ENCODE data around the gene TRPM2. TPM values are rescaled to one million over a fixed set of nuclear protein-coding genes. Genes with fewer than 3 reads are reported as not detected.

TRPM2 gene
- total RNA-seq, 1 experiment from 2014 or later: not detected

GRCh38 chr21:44462086-44462833 is 108.8 kb downstream of the TRPM2 start:
- H3K4me1 ChIP-seq (replicated peaks; ENCODE audit: insufficient read depth): no peaks in the 10 kb centered on the region
- H3K4me3 ChIP-seq: no peak overlapping the region
- no TSS peak for BruUV-seq (replicated peaks)
- intact Hi-C loops (cut with micrococcal nuclease; ENCODE audit: unreplicated experiment): no loop called here
- H2AFZ ChIP-seq: no peak overlapping the region
- no peaks in the 10 kb centered on the region for H3K9me2 ChIP-seq (ENCODE audit: insufficient read depth)
- H4K20me1 ChIP-seq (ENCODE audit: insufficient read depth): no peaks in the 10 kb centered on the region
- CTCF ChIA-PET: interaction anchor here (0.6 kb wide), 1 partner anchor 9 kb away, joined by 3 read pairs; no protein-coding TSS in a partner anchor
- TF ChIP-seq CTCF (conservative IDR thresholded peaks at IDR 0.05) (no peak), EZH2 (IDR thresholded peaks at IDR 0.05; ENCODE audit: low read depth) (no peak)
- no peaks in the 10 kb centered on the region for H3K9me3 ChIP-seq (ENCODE audit: insufficient read depth, low read depth)
- POLR2A ChIA-PET (ENCODE audit: unreplicated experiment): no interaction called here
- no peaks in the 10 kb centered on the region for H3K36me3 ChIP-seq (ENCODE audit: low read depth)
- no peak for DNase-seq
- no peaks in the 10 kb centered on the region for H3K79me2 ChIP-seq (ENCODE audit: low read depth)
- H3K27me3 ChIP-seq (ENCODE audit: insufficient read depth, low read depth): peaks cover 38% of the 10 kb centered on the region
- H3K4me2 ChIP-seq: no peak overlapping the region
- H3K27ac ChIP-seq: no peak overlapping the region
- H3F3A ChIP-seq (ENCODE audit: insufficient read depth, low read depth): no peaks in the 10 kb centered on the region

- no peak overlapping the region for H3K4me2 ChIP-seq
- H4K20me1 ChIP-seq (ENCODE audit: insufficient read depth): no peaks in the 10 kb centered on the region
- TF ChIP-seq EZH2 (IDR thresholded peaks at IDR 0.05; ENCODE audit: low read depth) (no peak), CTCF (conservative IDR thresholded peaks at IDR 0.05) (no peak)
- ChIA-PET POLR2A (ENCODE audit: unreplicated experiment) (no interaction called here), CTCF (no interaction called here)
- intact Hi-C loops (cut with micrococcal nuclease; ENCODE audit: unreplicated experiment): no loop called here
- H3K4me1 ChIP-seq (replicated peaks; ENCODE audit: insufficient read depth): no peaks in the 10 kb centered on the region
- no peak overlapping the region for H2AFZ ChIP-seq
- H3K36me3 ChIP-seq (ENCODE audit: low read depth): no peaks in the 10 kb centered on the region
- peaks cover 43% of the 10 kb centered on the region for H3K27me3 ChIP-seq (ENCODE audit: insufficient read depth, low read depth)
- no TSS peak for BruUV-seq (replicated peaks)
- H3K79me2 ChIP-seq (ENCODE audit: low read depth): no peaks in the 10 kb centered on the region
- H3K9me3 ChIP-seq (ENCODE audit: insufficient read depth, low read depth): no peaks in the 10 kb centered on the region
- DNase-seq: no peak
- no peak overlapping the region for H3K4me3 ChIP-seq
- no peaks in the 10 kb centered on the region for H3K9me2 ChIP-seq (ENCODE audit: insufficient read depth)
- H3F3A ChIP-seq (ENCODE audit: insufficient read depth, low read depth): no peaks in the 10 kb centered on the region
- no peak overlapping the region for H3K27ac ChIP-seq
Measured at GRCh38 chr21:44462834-44463200, 109.4 kb downstream of the TRPM2 start.

GRCh38 chr21:44463724-44464123 is 110.3 kb downstream of the TRPM2 start:
- TF ChIP-seq EZH2 (IDR thresholded peaks at IDR 0.05; ENCODE audit: low read depth) (no peak), CTCF (conservative IDR thresholded peaks at IDR 0.05) (no peak)
- Histone ChIP-seq H3F3A (ENCODE audit: insufficient read depth, low read depth) (no peaks in the 10 kb centered on the region), H3K9me2 (ENCODE audit: insufficient read depth) (no peaks in the 10 kb centered on the region), H3K4me2 (no peak overlapping the region), H3K79me2 (ENCODE audit: low read depth) (no peaks in the 10 kb centered on the region), H3K9me3 (ENCODE audit: insufficient read depth, low read depth) (no peaks in the 10 kb centered on the region), H4K20me1 (ENCODE audit: insufficient read depth) (no peaks in the 10 kb centered on the region), H3K4me3 (no peak overlapping the region), H3K27ac (no peak overlapping the region), H2AFZ (no peak overlapping the region), H3K4me1 (replicated peaks; ENCODE audit: insufficient read depth) (no peaks in the 10 kb centered on the region), H3K27me3 (ENCODE audit: insufficient read depth, low read depth) (peaks cover 45% of the 10 kb centered on the region), H3K36me3 (ENCODE audit: low read depth) (no peaks in the 10 kb centered on the region)
- no peak for DNase-seq
- ChIA-PET POLR2A (ENCODE audit: unreplicated experiment) (no interaction called here), CTCF (no interaction called here)
- BruUV-seq (replicated peaks): no TSS peak
- intact Hi-C loops (cut with micrococcal nuclease; ENCODE audit: unreplicated experiment): no loop called here
